Fibroblast of lung (primary cell): ENCODE measurements around the gene SIRT5. TPM values are rescaled to one million over a fixed set of nuclear protein-coding genes. Genes with fewer than 3 reads are reported as not detected.

Source experiments
- DNase-seq, 2 donors: peaks; one replicate each; pipeline versions ENCODE4 v3.0.0 to v3.0.0-alpha.2; 2010; ENCODE audit warnings: low read depth in 2 of 2
- H2AFZ ChIP-seq: 2 replicates; pipeline ENCODE4 v1.5.1; 2012; ENCODE audit warnings: low read length, control low read depth, inconsistent platforms
- H3K27ac ChIP-seq: 2 replicates; pipeline ENCODE4 v1.5.1; 2011; ENCODE audit warnings: low read length, control low read depth; ENCODE audit not compliant: insufficient read depth
- H3K27me3 ChIP-seq: 2 replicates; pipeline ENCODE4 v1.5.1; 2011; ENCODE audit warnings: mild to moderate bottlenecking, low read length; ENCODE audit not compliant: control insufficient read depth, insufficient read depth
- H3K36me3 ChIP-seq: 2 replicates; pipeline ENCODE4 v1.5.1; 2011; ENCODE audit warnings: low read length; ENCODE audit not compliant: control insufficient read depth, insufficient read depth
- H3K4me1 ChIP-seq: 2 replicates; pipeline ENCODE4 v1.5.1; 2011; ENCODE audit warnings: low read length; ENCODE audit not compliant: control insufficient read depth, insufficient read depth; ENCODE audit errors: extremely low read depth
- H3K4me2 ChIP-seq: 2 replicates; pipeline ENCODE4 v1.5.1; 2011; ENCODE audit warnings: low read length, control low read depth; ENCODE audit not compliant: insufficient read depth; ENCODE audit errors: extremely low read depth
- H3K4me3 ChIP-seq, 4 experiments: fragments of 200-600 bp in 1 of 4; sonication (generic) in 1 of 4; replicated peaks in 1 of 4; 2 replicates each; pipeline ENCODE4 v1.5.1; 2011 to 2016; ENCODE audit warnings: low read length in 4 of 4, low read depth in 3 of 4, mild to moderate bottlenecking in 3 of 4, control low read depth in 2 of 4, inconsistent platforms in 1 of 4, mixed read lengths in 1 of 4; ENCODE audit not compliant: insufficient read depth in 1 of 4; ENCODE audit errors: control extremely low read depth in 1 of 4
- H3K79me2 ChIP-seq: 2 replicates; pipeline ENCODE4 v1.5.1; 2012; ENCODE audit warnings: mild to moderate bottlenecking, low read length, inconsistent platforms; ENCODE audit not compliant: control insufficient read depth, insufficient read depth
- H3K9ac ChIP-seq: 2 replicates; pipeline ENCODE4 v1.5.1; 2011; ENCODE audit warnings: mild to moderate bottlenecking, low read length, control low read depth; ENCODE audit not compliant: insufficient read depth
- H3K9me3 ChIP-seq: 2 replicates; pipeline ENCODE4 v1.5.1; 2012; ENCODE audit warnings: low read depth, low read length; ENCODE audit not compliant: control insufficient read depth, insufficient read depth
- H4K20me1 ChIP-seq: 2 replicates; pipeline ENCODE4 v1.5.1; 2011; ENCODE audit warnings: low read length; ENCODE audit not compliant: control insufficient read depth, insufficient read depth; ENCODE audit errors: extremely low read depth
- EZH2 ChIP-seq: IDR thresholded peaks from 2 replicates; pipeline ENCODE4 v1.5.1; 2012; ENCODE audit warnings: low read length, control low read depth, mild to moderate bottlenecking; ENCODE audit errors: missing control alignments
- polyA plus RNA-seq, 2 donors: library from polyadenylated mRNA; depleted of rRNA in 1 of 2; stranded (reverse) in 1 of 2; unstranded in 1 of 2; fragments of >200 nt; gene quantifications; 2 replicates each; pipeline ENCODE4 v1.2.1, GENCODE V29; 2011 to 2012; ENCODE audit warnings: missing spikeins in 1 of 2
- total RNA-seq: library from RNA; depleted of rRNA; stranded (reverse); fragments of >200 nt; gene quantifications from 2 replicates; pipeline ENCODE4 v1.2.1, GENCODE V29; 2014
- TF ChIP-seq, protein P1 (sequence below), 2 donors: IDR thresholded peaks in 1 of 2; conservative IDR thresholded peaks in 1 of 2; 1 replicate in 1 of 2; 2 replicates in 1 of 2; pipeline ENCODE4 v1.5.1; 2011 to 2012; ENCODE audit warnings: low read length in 2 of 2, control low read depth in 1 of 2, inconsistent platforms in 1 of 2, low read depth in 1 of 2, mild to moderate bottlenecking in 1 of 2

The SIRT5 gene
- total and polyA plus RNA-seq, 2 donors (not counting 1 experiment from before 2014, with no cell fraction given): 4.4 to 13.5 TPM

DNA sequence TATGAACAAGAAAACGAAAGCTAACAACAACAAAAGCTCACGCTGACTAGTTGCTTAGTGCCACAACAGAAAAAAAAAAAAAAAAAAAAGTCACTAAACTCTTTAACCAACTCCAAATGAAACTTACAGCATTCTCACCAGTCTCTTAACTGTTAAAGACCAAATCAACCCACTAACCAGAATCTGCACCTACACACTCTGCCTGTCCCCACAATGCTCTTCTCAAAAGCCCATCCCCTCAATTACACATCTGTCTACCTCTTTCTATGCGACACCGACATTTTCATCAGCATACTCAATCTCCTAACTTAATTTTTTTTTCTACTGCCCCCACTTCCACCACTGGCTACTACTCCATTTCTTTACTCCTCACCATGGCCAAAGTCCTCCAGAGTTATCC is 75.0 kb downstream of the SIRT5 start:
- no peaks in the 10 kb centered on the region for H3K36me3 ChIP-seq
- no peaks in the 10 kb centered on the region for H3K79me2 ChIP-seq

DNA sequence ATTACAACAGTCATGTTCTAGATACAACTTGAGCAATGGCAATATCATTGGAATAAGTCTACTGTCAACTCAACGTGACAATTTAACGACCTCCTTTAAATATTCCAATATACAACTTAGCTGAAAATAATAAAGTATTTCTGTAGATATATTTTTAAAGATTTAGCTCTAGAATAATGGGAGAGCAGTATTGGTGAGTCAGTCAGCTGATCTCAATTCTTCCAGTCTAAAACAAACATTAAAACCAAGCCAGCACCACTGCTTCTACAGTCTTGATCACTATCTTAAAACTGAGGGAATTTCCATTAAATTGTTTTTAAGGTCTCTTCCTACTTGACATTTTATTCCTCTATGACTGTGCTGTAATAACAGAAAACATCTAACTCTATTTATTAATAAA is 78.9 kb downstream of the SIRT5 start:
- H3K9ac ChIP-seq: no peak overlapping the region
- H3K4me3 ChIP-seq: no peak overlapping the region
- no peak overlapping the region for H2AFZ ChIP-seq
- no peak overlapping the region for H3K4me2 ChIP-seq
- no peak overlapping the region for H3K27ac ChIP-seq
- no peaks in the 10 kb centered on the region for H3K4me1 ChIP-seq
- H3K36me3 ChIP-seq: no peaks in the 10 kb centered on the region
- H3K27me3 ChIP-seq: no peaks in the 10 kb centered on the region
- no peak for TF ChIP-seq EZH2
- TF ChIP-seq, protein P1, sequence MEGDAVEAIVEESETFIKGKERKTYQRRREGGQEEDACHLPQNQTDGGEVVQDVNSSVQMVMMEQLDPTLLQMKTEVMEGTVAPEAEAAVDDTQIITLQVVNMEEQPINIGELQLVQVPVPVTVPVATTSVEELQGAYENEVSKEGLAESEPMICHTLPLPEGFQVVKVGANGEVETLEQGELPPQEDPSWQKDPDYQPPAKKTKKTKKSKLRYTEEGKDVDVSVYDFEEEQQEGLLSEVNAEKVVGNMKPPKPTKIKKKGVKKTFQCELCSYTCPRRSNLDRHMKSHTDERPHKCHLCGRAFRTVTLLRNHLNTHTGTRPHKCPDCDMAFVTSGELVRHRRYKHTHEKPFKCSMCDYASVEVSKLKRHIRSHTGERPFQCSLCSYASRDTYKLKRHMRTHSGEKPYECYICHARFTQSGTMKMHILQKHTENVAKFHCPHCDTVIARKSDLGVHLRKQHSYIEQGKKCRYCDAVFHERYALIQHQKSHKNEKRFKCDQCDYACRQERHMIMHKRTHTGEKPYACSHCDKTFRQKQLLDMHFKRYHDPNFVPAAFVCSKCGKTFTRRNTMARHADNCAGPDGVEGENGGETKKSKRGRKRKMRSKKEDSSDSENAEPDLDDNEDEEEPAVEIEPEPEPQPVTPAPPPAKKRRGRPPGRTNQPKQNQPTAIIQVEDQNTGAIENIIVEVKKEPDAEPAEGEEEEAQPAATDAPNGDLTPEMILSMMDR (conservative IDR thresholded peaks at IDR 0.05 in 1 of 2, IDR thresholded peaks at IDR 0.05 in 1 of 2; ENCODE audit: low read depth in 1 of 2, low read length in 2 of 2): no peak
- H4K20me1 ChIP-seq: no peaks in the 10 kb centered on the region
- H3K79me2 ChIP-seq: peaks cover under 1% of the 10 kb centered on the region
- no peaks in the 10 kb centered on the region for H3K9me3 ChIP-seq
- peak in 1 of 2 donors; percentile 62 for DNase-seq

More for the DNA sequence above, 75.0 kb downstream of the SIRT5 start:
- H3K27me3 ChIP-seq: no peaks in the 10 kb centered on the region
- H3K27ac ChIP-seq: no peak overlapping the region
- no peak overlapping the region for H2AFZ ChIP-seq
- H3K9me3 ChIP-seq: no peaks in the 10 kb centered on the region
- H4K20me1 ChIP-seq: no peaks in the 10 kb centered on the region
- DNase-seq: no peak
- no peak for TF ChIP-seq EZH2
- TF ChIP-seq, protein P1 (conservative IDR thresholded peaks at IDR 0.05 in 1 of 2, IDR thresholded peaks at IDR 0.05 in 1 of 2; ENCODE audit: low read depth in 1 of 2, low read length in 2 of 2): no peak
- no peaks in the 10 kb centered on the region for H3K4me1 ChIP-seq
- H3K9ac ChIP-seq: no peak overlapping the region
- H3K4me3 ChIP-seq: no peak overlapping the region
- no peak overlapping the region for H3K4me2 ChIP-seq

DNA sequence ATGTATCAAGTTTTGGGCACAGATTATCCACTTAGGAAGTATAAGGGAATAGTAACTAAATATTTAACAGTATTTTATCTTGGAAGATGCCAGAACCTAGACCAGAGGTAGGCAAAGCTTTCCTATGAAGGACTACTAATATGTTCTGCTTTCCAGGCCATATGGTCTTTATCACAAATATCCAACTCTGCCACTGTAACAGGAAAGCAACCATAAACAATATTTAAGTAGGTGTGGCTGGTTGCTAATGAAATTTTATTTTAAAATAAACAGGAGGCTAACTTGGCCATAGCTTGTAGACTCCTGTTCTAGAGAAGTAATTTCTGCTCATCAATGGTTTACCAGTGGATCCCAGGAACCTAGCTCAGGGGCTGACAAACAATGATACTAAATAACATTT is 80.1 kb downstream of the SIRT5 start:
- no peak overlapping the region for H2AFZ ChIP-seq
- no peak for TF ChIP-seq EZH2
- TF ChIP-seq, protein P1 (conservative IDR thresholded peaks at IDR 0.05 in 1 of 2, IDR thresholded peaks at IDR 0.05 in 1 of 2; ENCODE audit: low read depth in 1 of 2, low read length in 2 of 2): no peak
- no peaks in the 10 kb centered on the region for H3K9me3 ChIP-seq
- DNase-seq: no peak
- H3K4me3 ChIP-seq: no peak overlapping the region
- H3K4me2 ChIP-seq: no peak overlapping the region
- H3K27ac ChIP-seq: no peak overlapping the region
- no peaks in the 10 kb centered on the region for H3K36me3 ChIP-seq
- peaks cover 6% of the 10 kb centered on the region for H3K79me2 ChIP-seq
- no peaks in the 10 kb centered on the region for H3K27me3 ChIP-seq
- H3K9ac ChIP-seq: no peak overlapping the region
- H4K20me1 ChIP-seq: no peaks in the 10 kb centered on the region
- H3K4me1 ChIP-seq: no peaks in the 10 kb centered on the region
